Neural cell (in vitro differentiated cells): ENCODE data around the gene PLEKHG5. TPM values are rescaled to one million over a fixed set of nuclear protein-coding genes. Genes with fewer than 3 reads are reported as not detected.

Experiments used
- H2AFZ ChIP-seq: fragments of 200-600, 300-800 bp; sonication (generic), shearing (Covaris generic); 2 replicates; pipeline ENCODE4 v1.6.0; 2014; ENCODE audit warnings: low read depth, mild to moderate bottlenecking, antibody characterized with exemption, low read length, moderate library complexity
- H3F3A ChIP-seq: fragments of 200-600 bp; shearing (Covaris generic); 2 replicates; pipeline ENCODE4 v1.6.1; 2016; ENCODE audit warnings: mild to moderate bottlenecking, moderate library complexity, mixed read lengths, antibody characterized with exemption, low read length; ENCODE audit not compliant: insufficient read depth, poor library complexity, severe bottlenecking
- H3K27ac ChIP-seq: fragments of 200-600, 300-800 bp; sonication (generic), shearing (Covaris generic); 2 replicates; pipeline ENCODE4 v1.5.1; 2014; ENCODE audit warnings: mild to moderate bottlenecking, low read length, moderate library complexity
- H3K27me3 ChIP-seq: fragments of 300-800, 200-600 bp; sonication (generic), shearing (Covaris generic); 2 replicates; pipeline ENCODE4 v1.6.0; 2014; ENCODE audit warnings: mild to moderate bottlenecking, low read depth, low read length, moderate library complexity; ENCODE audit not compliant: insufficient read depth
- H3K36me3 ChIP-seq: fragments of 300-800, 200-600 bp; sonication (generic), shearing (Covaris generic); 2 replicates; pipeline ENCODE4 v1.5.1; 2014; ENCODE audit warnings: mild to moderate bottlenecking, antibody characterized with exemption, low read length, moderate library complexity; ENCODE audit not compliant: insufficient read depth
- H3K4me2 ChIP-seq: fragments of 300-800, 200-600 bp; sonication (generic), shearing (Covaris generic); 2 replicates; pipeline ENCODE4 v1.6.0; 2014; ENCODE audit warnings: mild to moderate bottlenecking, low read length
- H3K4me3 ChIP-seq: fragments of 300-800, 200-600 bp; sonication (generic), shearing (Covaris generic); 2 replicates; pipeline ENCODE4 v1.5.1; 2014; ENCODE audit warnings: mild to moderate bottlenecking, low read length, moderate library complexity
- H3K79me2 ChIP-seq: fragments of 200-600 bp; shearing (Covaris generic); replicated peaks from 2 replicates; pipeline ENCODE4 v1.6.0; 2014; ENCODE audit warnings: mild to moderate bottlenecking, low read length, moderate library complexity; ENCODE audit not compliant: insufficient read depth
- H3K9ac ChIP-seq: fragments of 300-800, 200-600 bp; sonication (generic), shearing (Covaris generic); 2 replicates; pipeline ENCODE4 v1.6.1; 2016; ENCODE audit warnings: mild to moderate bottlenecking, low read length, mixed read lengths
- H3K9me2 ChIP-seq: fragments of 200-600 bp; shearing (Covaris generic); 2 replicates; pipeline ENCODE4 v1.6.1; 2016; ENCODE audit warnings: mild to moderate bottlenecking, low read length, mixed read lengths; ENCODE audit not compliant: insufficient read depth
- H3K9me3 ChIP-seq: fragments of 200-600, 300-800 bp; sonication (generic), shearing (Covaris generic); 2 replicates; pipeline ENCODE4 v1.6.1; 2016; ENCODE audit warnings: mild to moderate bottlenecking, mixed run types, low read length, moderate library complexity, mixed read lengths
- H4K20me1 ChIP-seq: fragments of 200-600 bp; shearing (Covaris generic); 2 replicates; pipeline ENCODE4 v1.6.1; 2016; ENCODE audit warnings: mild to moderate bottlenecking, mixed run types; ENCODE audit not compliant: insufficient read depth
- CTCF ChIP-seq: fragments of 450-650 bp; IDR thresholded peaks from 2 replicates; pipeline ENCODE4 v1.5.1; 2014; ENCODE audit warnings: antibody characterized with exemption, mild to moderate bottlenecking, moderate library complexity; ENCODE audit not compliant: poor library complexity, severe bottlenecking
- EP300 ChIP-seq: fragments of 450-650 bp; conservative IDR thresholded peaks from 2 replicates; pipeline ENCODE4 v1.6.1; 2014; ENCODE audit warnings: antibody characterized with exemption, mild to moderate bottlenecking, moderate library complexity; ENCODE audit not compliant: poor library complexity, severe bottlenecking
- EZH2 ChIP-seq: fragments of 200-600, 300-800 bp; shearing (Covaris generic), sonication (generic); IDR thresholded peaks from 2 replicates; pipeline ENCODE4 v1.6.1; 2014; ENCODE audit warnings: antibody characterized with exemption, low read length, borderline replicate concordance, mild to moderate bottlenecking; ENCODE audit not compliant: insufficient read depth, poor library complexity, severe bottlenecking
- MXI1 ChIP-seq: fragments of 450-650 bp; conservative IDR thresholded peaks from 2 replicates; pipeline ENCODE4 v1.6.1; 2014; ENCODE audit warnings: antibody characterized with exemption, mild to moderate bottlenecking; ENCODE audit not compliant: poor library complexity, severe bottlenecking
- POLR2AphosphoS5 ChIP-seq: IDR thresholded peaks from 2 replicates; pipeline ENCODE4 v1.6.1; 2012
- RAD21 ChIP-seq: fragments of 450-650 bp; conservative IDR thresholded peaks from 2 replicates; pipeline ENCODE4 v1.6.1; 2014; ENCODE audit warnings: antibody characterized with exemption, mild to moderate bottlenecking, moderate library complexity
- REST ChIP-seq: IDR thresholded peaks from 2 replicates; pipeline ENCODE4 v1.6.1; 2012; ENCODE audit warnings: borderline replicate concordance
- SMC3 ChIP-seq: fragments of 450-650 bp; conservative IDR thresholded peaks from 2 replicates; pipeline ENCODE4 v1.6.1; 2014; ENCODE audit warnings: antibody characterized with exemption, mild to moderate bottlenecking, moderate library complexity; ENCODE audit not compliant: poor library complexity
- TAF1 ChIP-seq: IDR thresholded peaks from 2 replicates; pipeline ENCODE4 v1.6.1; 2012; ENCODE audit warnings: low read depth
- polyA minus RNA-seq: library from RNA; depleted of rRNA, polyadenylated mRNA; stranded (reverse); fragments of >200 nt; gene quantifications from 2 replicates; pipeline ENCODE4 v1.2.3, GENCODE V29; 2014
- polyA plus RNA-seq: library from polyadenylated mRNA; depleted of rRNA; stranded (reverse); fragments of >200 nt; gene quantifications from 2 replicates; pipeline ENCODE4 v1.2.3, GENCODE V29; 2014

Gene PLEKHG5
- 24.0 and 28.8 TPM in 2 replicates for polyA plus RNA-seq
- polyA minus RNA-seq, result 24.1 and 25.4 TPM in 2 replicates

- H3K36me3 ChIP-seq, result no peaks in the 10 kb centered on the region
- H3K27me3 ChIP-seq, result no peaks in the 10 kb centered on the region
- peak within 1 kb of the TSS; percentile 53 for H3K9ac ChIP-seq
- TF ChIP-seq SMC3 (no peak), RAD21 (no peak), EP300 (no peak), REST (no peak), EZH2 (no peak)
- no peaks in the 10 kb centered on the region for H3K79me2 ChIP-seq
- H3F3A ChIP-seq, result no peaks in the 10 kb centered on the region
- H3K4me2 ChIP-seq, result peak within 1 kb of the TSS; percentile 88
- H3K9me2 ChIP-seq, result no peaks in the 10 kb centered on the region
- H4K20me1 ChIP-seq, result no peaks in the 10 kb centered on the region
- H3K9me3 ChIP-seq, result no peaks in the 10 kb centered on the region
- no peak within 1 kb of the TSS for H2AFZ ChIP-seq
- H3K4me3 ChIP-seq, result peak within 1 kb of the TSS; percentile 73
- no peak within 1 kb of the TSS for H3K27ac ChIP-seq
These were observed at the start of gene PLEKHG5 for GRCh38 chr1:6491480-6491962. Gene PLEKHG5 (minus strand): TSS chr1:6491667. CDS start chr1:6477571, 14,096 bp downstream.

DNA sequence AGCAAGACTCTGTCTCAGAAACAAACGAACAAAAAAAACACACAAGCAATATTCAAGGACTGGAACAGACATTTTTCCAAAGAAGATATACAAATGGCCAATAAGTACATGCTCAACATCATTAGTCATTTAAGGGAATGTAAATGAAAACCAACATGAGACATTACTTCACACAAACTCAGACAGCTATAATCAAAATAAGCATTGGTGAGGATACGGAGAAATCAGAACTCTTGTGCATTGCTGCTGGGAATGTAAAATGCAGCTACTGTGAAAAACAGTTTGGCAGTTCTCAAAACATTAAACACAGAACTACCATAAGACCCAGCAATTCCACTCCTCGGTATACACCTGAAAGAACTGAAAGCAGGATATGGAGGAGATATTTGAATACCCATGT is 47.5 kb upstream of the PLEKHG5 start:
- no peaks in the 10 kb centered on the region for H3K36me3 ChIP-seq

More for the DNA sequence above, 47.5 kb upstream of the PLEKHG5 start:
- Histone ChIP-seq H3K79me2 (no peaks in the 10 kb centered on the region), H3K27ac (no peak overlapping the region), H3K9me3 (no peaks in the 10 kb centered on the region), H3K27me3 (no peaks in the 10 kb centered on the region), H3F3A (no peaks in the 10 kb centered on the region), H3K4me3 (no peak overlapping the region), H3K9me2 (no peaks in the 10 kb centered on the region), H4K20me1 (no peaks in the 10 kb centered on the region), H3K9ac (no peak overlapping the region), H2AFZ (no peak overlapping the region), H3K4me2 (no peak overlapping the region)
- no peak for TF ChIP-seq MXI1
- TF ChIP-seq POLR2AphosphoS5, result no peak
- no peak for TF ChIP-seq EP300
- TF ChIP-seq CTCF, result no peak
- TF ChIP-seq SMC3, result no peak
- TF ChIP-seq TAF1, result no peak
- no peak for TF ChIP-seq RAD21
- TF ChIP-seq REST, result no peak
- TF ChIP-seq EZH2, result no peak
